ENCODE measurements around the gene NLRP3.
A peak's percentile ranks its signal among the peaks of the same experiment; 100 is the strongest.
"Not testable (repeated sequence)": the region's sequence is repeated elsewhere in the genome, so short reads cannot be mapped to it uniquely, and the experiment has no call there.

The NLRP3 gene

DNA sequence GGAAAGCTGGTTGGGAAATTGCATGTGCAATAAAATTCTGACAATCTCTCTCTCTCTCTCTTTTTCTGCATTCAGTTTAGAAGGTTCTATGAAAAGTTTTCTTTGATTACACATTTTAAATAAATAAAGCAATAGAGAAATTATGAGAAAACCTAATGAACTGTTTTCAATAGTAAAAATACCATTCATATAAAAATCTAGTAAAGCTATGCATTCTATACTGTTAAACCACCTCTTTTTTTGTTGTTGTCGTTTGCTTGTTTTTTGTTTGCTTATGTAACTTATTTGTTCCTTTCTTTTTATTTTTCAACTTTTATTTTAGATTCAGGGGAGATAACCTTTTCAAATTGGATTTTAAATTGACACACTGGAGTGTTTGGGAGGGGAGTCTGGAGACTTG is 56.1 kb downstream of the NLRP3 start:
- no peak for DNase-seq

- no peak for DNase-seq
These were observed 58.4 kb downstream of the NLRP3 start for GRCh38 chr1:247474367-247474766.

GRCh38 chr1:247475793-247476192 is 59.8 kb downstream of the NLRP3 start:
- DNase-seq: no peak

GRCh38 chr1:247476328-247477058 is 60.5 kb downstream of the NLRP3 start:
- not testable (repeated sequence) for DNase-seq

DNA sequence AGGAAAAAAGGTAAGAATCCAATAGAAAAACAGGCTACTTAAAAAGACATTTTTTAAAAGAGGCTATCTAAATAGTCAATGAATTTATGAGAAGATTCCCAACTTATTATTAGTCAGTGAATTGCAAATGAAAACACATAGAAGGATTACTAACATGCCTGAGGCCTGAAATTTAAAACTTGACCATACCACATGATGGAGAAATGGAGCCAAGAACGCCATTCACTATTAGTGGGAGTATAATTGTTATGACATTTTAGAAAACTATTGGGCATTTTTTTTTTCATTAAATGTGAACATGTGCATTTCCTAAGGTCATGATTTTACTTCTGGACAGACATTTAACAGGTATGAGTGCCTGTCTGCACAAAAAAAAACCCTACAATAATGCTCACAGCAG is 66.8 kb downstream of the NLRP3 start:
- DNase-seq: no peak

DNA sequence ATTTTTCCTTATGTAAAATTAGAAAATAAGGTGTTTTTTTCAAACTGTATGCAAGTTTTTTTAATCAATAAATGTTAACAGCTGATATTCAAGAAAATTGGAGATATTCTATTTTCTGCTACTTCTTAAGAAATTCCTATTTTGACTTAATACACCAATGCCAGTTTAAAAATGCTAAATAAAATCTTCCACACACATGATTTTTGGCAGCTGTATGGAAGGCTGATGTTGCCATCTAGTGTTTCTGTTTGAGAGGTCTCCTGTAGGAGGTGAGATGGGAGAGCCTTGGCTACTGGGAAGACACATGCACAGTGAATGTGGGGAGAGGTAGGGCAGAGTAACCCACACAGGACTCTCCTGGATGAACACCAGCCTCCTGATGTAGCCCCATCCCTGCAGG is 71.1 kb downstream of the NLRP3 start:
- peak; percentile 24 for DNase-seq

- DNase-seq: no peak
These were observed 75.4 kb downstream of the NLRP3 start for GRCh38 chr1:247491328-247491727.

- no peak for DNase-seq
These were observed 77.1 kb downstream of the NLRP3 start for GRCh38 chr1:247493106-247493505.

GRCh38 chr1:247494767-247495166 is 78.8 kb downstream of the NLRP3 start:
- DNase-seq: no peak

DNA sequence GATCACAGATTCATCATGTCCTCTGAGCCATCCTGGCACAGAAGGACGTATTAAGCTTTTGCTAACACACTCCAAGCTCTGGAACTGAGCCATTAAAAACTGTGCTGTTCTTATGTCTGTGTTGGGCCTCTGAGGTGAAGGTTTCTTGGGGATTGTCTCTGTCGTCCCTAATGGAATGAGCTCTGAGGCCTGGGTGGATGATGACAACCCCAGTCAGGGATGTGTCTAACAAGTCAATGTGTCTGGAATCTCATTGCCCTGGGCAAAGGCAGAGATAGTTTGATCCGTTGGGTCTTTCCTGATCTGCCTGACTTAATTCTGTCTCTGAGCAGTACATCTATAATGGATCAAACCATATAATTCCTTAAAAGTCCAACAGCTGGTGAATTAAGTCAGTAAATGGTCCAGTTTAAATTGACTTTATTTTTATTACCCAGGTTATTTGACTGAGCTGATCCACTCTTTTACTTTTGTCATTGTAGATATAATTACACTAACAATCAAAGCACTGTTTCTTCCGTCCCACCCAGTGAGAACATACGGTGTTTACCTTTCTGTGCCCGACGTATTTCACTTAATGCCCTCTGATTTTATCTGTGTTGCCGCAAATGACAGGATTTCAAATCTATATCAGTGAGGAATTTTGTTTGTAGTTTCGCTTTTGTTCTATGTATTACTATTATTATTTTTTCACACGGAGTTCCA is 80.8 kb downstream of the NLRP3 start:
- no peak for DNase-seq
